SK-N-SH (cell line): ENCODE results near the gene GCN1. TPM values are rescaled to one million over a fixed set of nuclear protein-coding genes. Genes with fewer than 3 reads are reported as not detected.

Experiments
- CTCF ChIA-PET: fragments of 300-600, 350-600 bp; formaldehyde crosslinking; extraction: SDS; loops from one replicate; lab custom pipeline; 2021; lab: Yijun Ruan, JAX
- POLR2A ChIA-PET: fragments of 350-600 bp; sonication (Branson Sonifier 250); formaldehyde crosslinking; extraction: SDS; loops from one replicate; lab custom pipeline; 2020; ENCODE audit warnings: antibody characterized with exemption, inconsistent platforms; lab: Yijun Ruan, JAX
- DNase-seq: peaks from one replicate; pipeline ENCODE4 v3.0.0; 2012
- H2AFZ ChIP-seq: fragments of 200-600 bp; sonication (generic); 2 replicates; pipeline ENCODE4 v1.8.1; 2016; ENCODE audit warnings: antibody characterized with exemption, mild to moderate bottlenecking, low read depth
- H3F3A ChIP-seq: fragments of 200-600 bp; sonication (generic); replicated peaks from 2 replicates; pipeline ENCODE3; 2016; ENCODE audit warnings: antibody characterized with exemption, mild to moderate bottlenecking; ENCODE audit not compliant: insufficient read depth
- H3K27ac ChIP-seq, 2 experiments: fragments of 200-500 bp in 1 of 2; fragments of 200-600 bp in 1 of 2; sonication (Bioruptor generic) in 1 of 2; sonication (generic), shearing (Covaris generic) in 1 of 2; 2 replicates each; pipeline versions ENCODE4 v1.5.1 to v1.6.1; 2014 to 2016; ENCODE audit warnings: low read depth in 2 of 2, inconsistent platforms in 1 of 2, low read length in 1 of 2, mild to moderate bottlenecking in 1 of 2, mixed read lengths in 1 of 2
- H3K27me3 ChIP-seq: fragments of 200-600 bp; sonication (generic), shearing (Covaris generic); 2 replicates; pipeline ENCODE4 v1.6.1; 2016; ENCODE audit warnings: mixed run types; ENCODE audit not compliant: insufficient read depth
- H3K36me3 ChIP-seq, 2 experiments: fragments of 200-500 bp in 1 of 2; fragments of 200-600 bp in 1 of 2; sonication (Bioruptor generic) in 1 of 2; sonication (generic) in 1 of 2; replicated peaks in 1 of 2; 2 replicates each; pipeline versions ENCODE3 to v1.5.1; 2014 to 2016; ENCODE audit warnings: low read length in 1 of 2, mild to moderate bottlenecking in 1 of 2; ENCODE audit not compliant: insufficient read depth in 2 of 2, control insufficient read depth in 1 of 2
- H3K4me1 ChIP-seq, 2 experiments: fragments of 200-500 bp in 1 of 2; fragments of 200-600 bp in 1 of 2; sonication (Bioruptor generic) in 1 of 2; sonication (generic), shearing (Covaris generic) in 1 of 2; 2 replicates each; pipeline versions ENCODE4 v1.5.1 to v1.6.1; 2014 to 2016; ENCODE audit warnings: low read depth in 1 of 2, low read length in 1 of 2, mixed run types in 1 of 2; ENCODE audit not compliant: insufficient read depth in 2 of 2, control insufficient read depth in 1 of 2
- H3K4me2 ChIP-seq: fragments of 200-600 bp; sonication (generic), shearing (Covaris generic); 2 replicates; pipeline ENCODE4 v1.6.1; 2017; ENCODE audit warnings: mixed run types
- H3K4me3 ChIP-seq, 2 experiments: fragments of 200-500 bp in 1 of 2; fragments of 200-600 bp in 1 of 2; sonication (Bioruptor generic) in 1 of 2; sonication (generic), shearing (Covaris generic) in 1 of 2; 2 replicates each; pipeline versions ENCODE4 v1.5.1 to v1.8.1; 2014 to 2016; ENCODE audit warnings: low read depth in 2 of 2, inconsistent platforms in 1 of 2, low read length in 1 of 2, mild to moderate bottlenecking in 1 of 2, mixed read lengths in 1 of 2, moderate library complexity in 1 of 2
- H3K79me2 ChIP-seq: fragments of 200-600 bp; sonication (generic); 2 replicates; pipeline ENCODE4 v1.8.1; 2017; ENCODE audit warnings: mild to moderate bottlenecking; ENCODE audit not compliant: insufficient read depth
- H3K9ac ChIP-seq: fragments of 200-600 bp; sonication (generic); 2 replicates; pipeline ENCODE4 v1.6.1; 2017; ENCODE audit warnings: mixed run types
- H3K9me2 ChIP-seq: fragments of 200-600 bp; sonication (generic); 2 replicates; pipeline ENCODE4 v1.6.1; 2017; ENCODE audit warnings: mixed run types
- H3K9me3 ChIP-seq: fragments of 200-600 bp; sonication (generic); 2 replicates; pipeline ENCODE4 v1.6.1; 2017; ENCODE audit warnings: mixed run types, mild to moderate bottlenecking, moderate library complexity
- H4K20me1 ChIP-seq: fragments of 200-600 bp; sonication (generic); 2 replicates; pipeline ENCODE4 v1.6.1; 2017; ENCODE audit warnings: mild to moderate bottlenecking, mixed run types; ENCODE audit not compliant: insufficient read depth
- CHD2 ChIP-seq: fragments of 150-350 bp; IDR thresholded peaks from 2 replicates; pipeline ENCODE4 v1.6.1; 2018; ENCODE audit warnings: low read length; ENCODE audit not compliant: partially characterized antibody
- ELF1 ChIP-seq: IDR thresholded peaks from 2 replicates; pipeline ENCODE4 v1.4.0; 2012
- EP300 ChIP-seq, 2 experiments: IDR thresholded peaks; 2 replicates each; pipeline versions ENCODE4 v1.4.0 to v1.6.1; 2012; ENCODE audit warnings: borderline replicate concordance in 1 of 2, low read depth in 1 of 2, low read length in 1 of 2
- EZH2phosphoT487 ChIP-seq: fragments of 200-600 bp; sonication (generic); IDR thresholded peaks from 2 replicates; pipeline ENCODE4 v1.6.1; 2017; ENCODE audit warnings: low read depth, mixed run types, mild to moderate bottlenecking, antibody characterized with exemption, moderate library complexity, borderline replicate concordance
- FOSL2 ChIP-seq: IDR thresholded peaks from 2 replicates; pipeline ENCODE4 v1.4.0; 2012; ENCODE audit warnings: low read depth, mild to moderate bottlenecking, moderate library complexity, borderline replicate concordance
- FOXM1 ChIP-seq: IDR thresholded peaks from 2 replicates; pipeline ENCODE4 v1.4.0; 2012; ENCODE audit warnings: low read depth, mild to moderate bottlenecking
- GABPA ChIP-seq: IDR thresholded peaks from 2 replicates; pipeline ENCODE4 v1.4.0; 2012; ENCODE audit warnings: low read depth, mild to moderate bottlenecking
- JUND ChIP-seq: IDR thresholded peaks from 2 replicates; pipeline ENCODE4 v1.4.0; 2012
- MXI1 ChIP-seq: IDR thresholded peaks from 2 replicates; pipeline ENCODE4 v1.6.1; 2012; ENCODE audit warnings: mild to moderate bottlenecking, low read depth, low read length, improper control_type of control experiment
- NRF1 ChIP-seq: IDR thresholded peaks from 2 replicates; pipeline ENCODE4 v1.6.1; 2012; ENCODE audit warnings: low read depth, mild to moderate bottlenecking, low read length
- PBX3 ChIP-seq: IDR thresholded peaks from 2 replicates; pipeline ENCODE4; 2012
- POLR2AphosphoS5 ChIP-seq: IDR thresholded peaks from 2 replicates; pipeline ENCODE4 v1.6.1; 2012; ENCODE audit warnings: low read depth, low read length
- RAD21 ChIP-seq: IDR thresholded peaks from 2 replicates; pipeline ENCODE4 v1.6.1; 2012; ENCODE audit warnings: mild to moderate bottlenecking, low read length
- REST ChIP-seq: IDR thresholded peaks from 2 replicates; pipeline ENCODE4 v1.6.1; 2012; ENCODE audit warnings: mild to moderate bottlenecking, low read depth, low read length, moderate library complexity
- RXRA ChIP-seq: IDR thresholded peaks from 2 replicates; pipeline ENCODE4 v1.4.0; 2012; ENCODE audit warnings: low read depth, mild to moderate bottlenecking, borderline replicate concordance
- SIN3A ChIP-seq: IDR thresholded peaks from 2 replicates; pipeline ENCODE4 v1.6.1; 2012; ENCODE audit warnings: low read depth, mild to moderate bottlenecking, low read length, moderate library complexity, borderline replicate concordance
- SMC3 ChIP-seq: IDR thresholded peaks from 2 replicates; pipeline ENCODE4 v1.6.1; 2012; ENCODE audit warnings: low read depth, low read length, improper control_type of control experiment
- TAF1 ChIP-seq: IDR thresholded peaks from 2 replicates; pipeline ENCODE4 v1.6.1; 2012; ENCODE audit warnings: low read depth, mild to moderate bottlenecking, low read length, moderate library complexity, borderline replicate concordance
- TCF12 ChIP-seq: IDR thresholded peaks from 2 replicates; pipeline ENCODE4 v1.4.0; 2012
- TEAD4 ChIP-seq: IDR thresholded peaks from 2 replicates; pipeline ENCODE4 v1.4.0; 2012; ENCODE audit warnings: mild to moderate bottlenecking, borderline replicate concordance; ENCODE audit not compliant: insufficient read depth
- USF1 ChIP-seq: IDR thresholded peaks from 2 replicates; pipeline ENCODE4 v1.4.0; 2012; ENCODE audit warnings: low read depth, borderline replicate concordance
- WGBS: methylation state at CpG from one replicate; pipeline ENCODE4 v1.1.6; 2017; ENCODE audit warnings: low lambda C conversion rate; 5-methylcytosine and 5-hydroxymethylcytosine counted together
- polyA plus RNA-seq, 3 experiments: library from polyadenylated mRNA; depleted of rRNA; stranded (reverse); fragments of >200 nt; gene quantifications; 2 replicates each; pipeline ENCODE4 v1.2.3, GENCODE V29; 2012

The GCN1 gene
- polyA plus RNA-seq, 1 of the 3 experiments (the other 2 are of a cell fraction) = 54.4 TPM

- Histone ChIP-seq H3K9ac (peak overlapping the region; percentile 89), H3K36me3 (peaks cover 6% of the 10 kb centered on the region in 2 experiments), H2AFZ (no peak overlapping the region), H3K79me2 (peaks cover 87% of the 10 kb centered on the region), H3K4me3 (peak overlapping the region; percentile 14 to 56; a peak in 3 of 4 replicates), H3K9me2 (no peaks in the 10 kb centered on the region)
- DNase-seq = no peak
- CTCF ChIA-PET = interaction anchor here (1.6 to 18.6 kb wide), 4 partner anchors 9 to 31 kb away, joined by 7 to 618 read pairs (median 103); partner anchors contain the start of gene PXN
- 14% methylated on average over 6 of the region's 6 CpGs for WGBS
- TF ChIP-seq TAF1 (no peak), RXRA (no peak), SIN3A (no peak), RAD21 (no peak), FOXM1 (no peak), SMC3 (no peak), TEAD4 (no peak), GABPA (no peak), PBX3 (no peak)
- TF ChIP-seq, all 33 proteins: peak for 0
- peak overlapping the region; percentile 95 to 100 for H3K27ac ChIP-seq
- peaks cover 56 to 83% of the 10 kb centered on the region in 2 experiments for H3K4me1 ChIP-seq
- no peaks in the 10 kb centered on the region for H3K27me3 ChIP-seq
- POLR2A ChIA-PET = interaction anchor here (0.8 to 8.7 kb wide), 8 partner anchors 10 to 86 kb away, joined by 3 to 108 read pairs (median 4); partner anchors contain the start of genes PXN, RNU4-1, RNU4-2 and RPLP0
- no peaks in the 10 kb centered on the region for H3K9me3 ChIP-seq
- H3F3A ChIP-seq = peaks cover 72% of the 10 kb centered on the region
- peak overlapping the region; percentile 91 for H3K4me2 ChIP-seq
- peaks cover 14% of the 10 kb centered on the region; the same call in 1 of the 2 replicates for H4K20me1 ChIP-seq
These were observed 36.4 kb upstream of the GCN1 start for GRCh38 chr12:120230974-120231315.

GRCh38 chr12:120230326-120230973 is 35.9 kb upstream of the GCN1 start:
- ChIA-PET POLR2A (interaction anchor here (0.8 to 8.7 kb wide), 9 partner anchors 9 to 86 kb away, joined by 3 to 108 read pairs (median 5); partner anchors contain the start of genes PXN, RNU4-1, RNU4-2 and RPLP0), CTCF (interaction anchor here (1.3 to 18.6 kb wide), 6 partner anchors 10 to 72 kb away, joined by 4 to 618 read pairs (median 32); partner anchors contain the start of genes PXN and SIRT4)
- peak overlapping the region; percentile 14 to 56; a peak in 3 of 4 replicates for H3K4me3 ChIP-seq
- H3K4me2 ChIP-seq = peak overlapping the region; percentile 91
- WGBS = 8% methylated on average over 8 of the region's 9 CpGs
- peak; percentile 63 for DNase-seq
- peaks cover 56 to 83% of the 10 kb centered on the region in 2 experiments for H3K4me1 ChIP-seq
- H3K9ac ChIP-seq = peak overlapping the region; percentile 89
- H4K20me1 ChIP-seq = peaks cover 19% of the 10 kb centered on the region; the same call in 1 of the 2 replicates
- H3K9me3 ChIP-seq = no peaks in the 10 kb centered on the region
- no peaks in the 10 kb centered on the region for H3K9me2 ChIP-seq
- H3K27ac ChIP-seq = peak overlapping the region; percentile 95 to 100
- H3K27me3 ChIP-seq = no peaks in the 10 kb centered on the region
- peaks cover 87% of the 10 kb centered on the region for H3K79me2 ChIP-seq
- H2AFZ ChIP-seq = no peak overlapping the region
- H3K36me3 ChIP-seq = peaks cover 8 to 11% of the 10 kb centered on the region in 2 experiments
- H3F3A ChIP-seq = peaks cover 68% of the 10 kb centered on the region
- TF ChIP-seq CHD2 = peak; percentile 55
- TF ChIP-seq TCF12 = peak; percentile 89
- no peak for TF ChIP-seq EZH2phosphoT487
- TF ChIP-seq POLR2AphosphoS5 = peak; percentile 41; the same call in 1 of the 2 replicates
- no peak for TF ChIP-seq GABPA
- peak; percentile 85 for TF ChIP-seq PBX3
- peak; percentile 96 for TF ChIP-seq JUND
- no peak; the same call in 1 of the 2 replicates for TF ChIP-seq USF1
- TF ChIP-seq ELF1 = no peak
- peak in 1 of 2 experiments; percentile 95; a peak in 1 of 4 replicates for TF ChIP-seq EP300 (IDR thresholded peaks at IDR 0.05; ENCODE audit: borderline replicate concordance in 1 of 2, low read depth in 1 of 2, low read length in 1 of 2)
- TF ChIP-seq FOSL2 = peak; percentile 82; the same call in 1 of the 2 replicates
- TF ChIP-seq REST = peak; percentile 74; the same call in 1 of the 2 replicates
- TF ChIP-seq NRF1 = no peak
- TF ChIP-seq MXI1 = peak; percentile 23; the same call in 1 of the 2 replicates
